Loucy (cell line): ENCODE results near the gene IDUA.

Experiments
- CTCF ChIP-seq: fragments of 200-600 bp; sonication (generic); conservative IDR thresholded peaks from 2 replicates; pipeline ENCODE4 v1.5.1; 2014; ENCODE audit warnings: mild to moderate bottlenecking, antibody characterized with exemption, low read length
- EZH2phosphoT487 ChIP-seq: fragments of 200-600 bp; IDR thresholded peaks from 2 replicates; pipeline ENCODE4 v1.6.1; 2018; ENCODE audit warnings: antibody characterized with exemption, mild to moderate bottlenecking, moderate library complexity, borderline replicate concordance

- no peak for TF ChIP-seq CTCF
- no peak for TF ChIP-seq EZH2phosphoT487
Observed at GRCh38 chr4:972651-973424, 14.0 kb upstream of the IDUA start.
